Neural cell (in vitro differentiated cells): Measurements from ENCODE around the gene CCDC136.

Experiments used
- MXI1 ChIP-seq: fragments of 450-650 bp; conservative IDR thresholded peaks from 2 replicates; pipeline ENCODE4 v1.6.1; 2014; ENCODE audit warnings: antibody characterized with exemption, mild to moderate bottlenecking; ENCODE audit not compliant: poor library complexity, severe bottlenecking
- SMC3 ChIP-seq: fragments of 450-650 bp; conservative IDR thresholded peaks from 2 replicates; pipeline ENCODE4 v1.6.1; 2014; ENCODE audit warnings: antibody characterized with exemption, mild to moderate bottlenecking, moderate library complexity; ENCODE audit not compliant: poor library complexity
- TAF1 ChIP-seq: IDR thresholded peaks from 2 replicates; pipeline ENCODE4 v1.6.1; 2012; ENCODE audit warnings: low read depth
- TF ChIP-seq, protein P1 (sequence below): fragments of 450-650 bp; IDR thresholded peaks from 2 replicates; pipeline ENCODE4 v1.5.1; 2014; ENCODE audit warnings: antibody characterized with exemption, mild to moderate bottlenecking, moderate library complexity; ENCODE audit not compliant: poor library complexity, severe bottlenecking

DNA sequence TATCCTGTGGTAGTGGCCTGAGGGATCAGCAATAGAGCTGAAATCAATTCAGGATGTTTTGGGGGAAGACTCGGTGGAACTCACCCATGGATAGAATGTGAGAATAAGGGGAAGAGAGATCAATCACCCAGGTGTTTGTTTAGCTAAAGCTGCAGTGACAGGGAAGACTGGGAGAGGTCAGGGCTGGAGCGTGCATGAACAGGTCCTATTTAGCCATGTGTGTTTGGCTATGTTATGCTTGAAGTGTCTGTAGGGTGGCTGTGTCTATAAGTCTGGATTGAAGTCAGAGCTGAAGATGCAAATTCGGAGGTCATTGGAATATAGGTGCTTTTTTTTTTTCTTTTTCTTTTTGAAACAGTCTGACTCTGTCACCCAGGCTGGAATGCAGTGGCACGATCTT, 75.5 kb downstream of the CCDC136 start:
- TF ChIP-seq, protein P1, sequence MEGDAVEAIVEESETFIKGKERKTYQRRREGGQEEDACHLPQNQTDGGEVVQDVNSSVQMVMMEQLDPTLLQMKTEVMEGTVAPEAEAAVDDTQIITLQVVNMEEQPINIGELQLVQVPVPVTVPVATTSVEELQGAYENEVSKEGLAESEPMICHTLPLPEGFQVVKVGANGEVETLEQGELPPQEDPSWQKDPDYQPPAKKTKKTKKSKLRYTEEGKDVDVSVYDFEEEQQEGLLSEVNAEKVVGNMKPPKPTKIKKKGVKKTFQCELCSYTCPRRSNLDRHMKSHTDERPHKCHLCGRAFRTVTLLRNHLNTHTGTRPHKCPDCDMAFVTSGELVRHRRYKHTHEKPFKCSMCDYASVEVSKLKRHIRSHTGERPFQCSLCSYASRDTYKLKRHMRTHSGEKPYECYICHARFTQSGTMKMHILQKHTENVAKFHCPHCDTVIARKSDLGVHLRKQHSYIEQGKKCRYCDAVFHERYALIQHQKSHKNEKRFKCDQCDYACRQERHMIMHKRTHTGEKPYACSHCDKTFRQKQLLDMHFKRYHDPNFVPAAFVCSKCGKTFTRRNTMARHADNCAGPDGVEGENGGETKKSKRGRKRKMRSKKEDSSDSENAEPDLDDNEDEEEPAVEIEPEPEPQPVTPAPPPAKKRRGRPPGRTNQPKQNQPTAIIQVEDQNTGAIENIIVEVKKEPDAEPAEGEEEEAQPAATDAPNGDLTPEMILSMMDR, result no peak
- TF ChIP-seq SMC3 (no peak), TAF1 (no peak), MXI1 (no peak)
